Omental fat pad (tissue), 4 donors: ENCODE measurements around the gene MAGI2. TPM values are rescaled to one million over a fixed set of nuclear protein-coding genes. Genes with fewer than 3 reads are reported as not detected.
"Not testable (repeated sequence)": the region's sequence is repeated elsewhere in the genome, so short reads cannot be mapped to it uniquely, and the experiment has no call there.

Experiments used
- ATAC-seq: fragments of 150-250 bp; one replicate; pipeline ENCODE4 v1.9.1; 2016; ENCODE audit warnings: mild to moderate bottlenecking, moderate library complexity; ENCODE audit not compliant: low FRiP score
- DNase-seq: peaks from one replicate; pipeline ENCODE4 v3.0.0-alpha.2; 2019; ENCODE audit warnings: low spot score
- total RNA-seq, 4 donors: library from RNA; depleted of rRNA; stranded (reverse); fragments of >200 nt; gene quantifications; one replicate each; pipeline ENCODE4 v1.1.0, GENCODE V29; 2016
- TF ChIP-seq, protein P1 (sequence below), 3 donors: fragments of 450-650 bp; IDR thresholded peaks; one replicate each; pipeline ENCODE4 v1.5.1; 2016 to 2017; ENCODE audit warnings: antibody characterized with exemption in 3 of 3, mild to moderate bottlenecking in 3 of 3, moderate library complexity in 2 of 3

The MAGI2 gene
- total RNA-seq, 4 donors from 2014 or later: 9.3 to 20.6 (median 13.2) TPM

DNA sequence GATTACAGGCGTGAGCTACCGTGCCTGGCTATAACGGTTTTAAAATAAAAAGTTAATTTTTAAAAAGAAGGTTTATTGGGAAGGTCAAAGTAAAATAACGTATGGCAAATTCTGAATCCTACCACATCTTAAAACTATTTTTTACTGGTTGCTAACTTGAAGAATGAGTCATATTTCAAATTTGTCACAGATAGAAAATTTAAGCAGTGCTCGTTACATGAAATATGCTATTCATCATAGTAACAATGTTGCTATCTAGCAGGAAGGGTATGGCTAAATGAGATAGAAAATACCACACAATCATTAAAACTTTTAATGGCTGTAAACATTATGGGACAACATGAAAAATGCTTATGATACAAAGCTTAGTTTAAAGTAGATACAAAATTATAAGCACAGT, 1154.4 kb downstream of the MAGI2 start:
- TF ChIP-seq, protein P1, sequence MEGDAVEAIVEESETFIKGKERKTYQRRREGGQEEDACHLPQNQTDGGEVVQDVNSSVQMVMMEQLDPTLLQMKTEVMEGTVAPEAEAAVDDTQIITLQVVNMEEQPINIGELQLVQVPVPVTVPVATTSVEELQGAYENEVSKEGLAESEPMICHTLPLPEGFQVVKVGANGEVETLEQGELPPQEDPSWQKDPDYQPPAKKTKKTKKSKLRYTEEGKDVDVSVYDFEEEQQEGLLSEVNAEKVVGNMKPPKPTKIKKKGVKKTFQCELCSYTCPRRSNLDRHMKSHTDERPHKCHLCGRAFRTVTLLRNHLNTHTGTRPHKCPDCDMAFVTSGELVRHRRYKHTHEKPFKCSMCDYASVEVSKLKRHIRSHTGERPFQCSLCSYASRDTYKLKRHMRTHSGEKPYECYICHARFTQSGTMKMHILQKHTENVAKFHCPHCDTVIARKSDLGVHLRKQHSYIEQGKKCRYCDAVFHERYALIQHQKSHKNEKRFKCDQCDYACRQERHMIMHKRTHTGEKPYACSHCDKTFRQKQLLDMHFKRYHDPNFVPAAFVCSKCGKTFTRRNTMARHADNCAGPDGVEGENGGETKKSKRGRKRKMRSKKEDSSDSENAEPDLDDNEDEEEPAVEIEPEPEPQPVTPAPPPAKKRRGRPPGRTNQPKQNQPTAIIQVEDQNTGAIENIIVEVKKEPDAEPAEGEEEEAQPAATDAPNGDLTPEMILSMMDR (IDR thresholded peaks at IDR 0.05): no peak
- no peak for ATAC-seq
- no peak for DNase-seq

DNA sequence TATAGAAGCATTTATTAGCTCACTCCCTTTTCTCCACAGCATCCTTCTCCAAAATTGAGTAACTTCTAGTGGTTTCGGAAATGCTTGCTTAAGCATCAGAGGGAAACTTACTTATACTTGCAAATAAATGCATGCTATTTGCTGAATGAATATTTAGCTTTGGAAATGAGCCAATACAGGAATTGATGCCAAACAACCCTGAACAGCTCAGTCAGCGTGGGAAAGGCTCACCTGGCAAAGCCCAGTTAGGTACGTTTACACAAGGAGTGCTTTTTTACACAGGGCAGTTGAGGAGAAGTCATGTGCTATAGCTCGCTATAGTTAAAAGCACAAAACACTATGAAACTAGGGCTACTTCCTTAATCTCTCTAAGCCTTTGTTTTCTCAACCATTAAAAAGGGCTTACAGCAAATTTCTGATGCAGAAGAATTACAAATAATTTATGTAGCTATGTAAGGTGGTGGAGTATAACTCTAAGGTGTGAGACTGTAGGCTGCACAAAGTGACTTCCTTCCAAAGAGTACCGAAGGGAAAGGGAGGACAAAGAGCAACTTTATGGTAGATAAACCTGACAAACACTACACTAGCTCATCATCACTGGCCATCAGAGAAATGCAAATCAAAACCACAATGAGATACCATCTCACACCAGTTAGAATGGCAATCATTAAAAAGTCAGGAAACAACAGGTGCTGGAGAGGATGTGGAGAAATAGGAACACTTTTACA, 1156.7 kb downstream of the MAGI2 start:
- TF ChIP-seq, protein P1 (IDR thresholded peaks at IDR 0.05): no peak
- DNase-seq (no peak), ATAC-seq (no peak)

DNA sequence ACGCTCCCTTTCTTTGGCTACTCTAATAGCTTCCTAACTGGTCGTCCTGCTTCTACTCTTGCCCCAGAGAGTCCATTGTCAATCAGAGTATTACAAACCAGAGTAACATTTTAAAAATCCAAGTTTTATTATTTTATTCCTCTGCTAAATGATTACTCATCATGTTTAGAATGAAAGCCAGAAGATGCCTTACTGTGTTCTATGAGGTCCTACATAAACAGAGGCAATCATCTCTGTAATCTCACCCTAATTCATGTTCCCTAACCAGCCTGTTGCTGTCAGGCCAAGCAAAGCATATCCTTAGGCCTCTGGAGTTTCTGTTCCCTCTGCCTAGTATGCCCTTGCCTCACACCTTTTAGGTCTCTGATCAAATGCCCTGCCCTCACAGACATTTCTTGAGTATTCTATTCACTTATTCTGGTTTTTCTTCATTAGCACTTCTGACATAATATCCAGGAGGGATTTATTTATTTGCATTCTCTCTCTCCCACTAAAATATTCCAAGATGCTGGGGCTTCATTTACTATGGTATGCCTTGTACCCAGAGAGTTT, 1157.3 kb downstream of the MAGI2 start:
- no peak for ATAC-seq

DNA sequence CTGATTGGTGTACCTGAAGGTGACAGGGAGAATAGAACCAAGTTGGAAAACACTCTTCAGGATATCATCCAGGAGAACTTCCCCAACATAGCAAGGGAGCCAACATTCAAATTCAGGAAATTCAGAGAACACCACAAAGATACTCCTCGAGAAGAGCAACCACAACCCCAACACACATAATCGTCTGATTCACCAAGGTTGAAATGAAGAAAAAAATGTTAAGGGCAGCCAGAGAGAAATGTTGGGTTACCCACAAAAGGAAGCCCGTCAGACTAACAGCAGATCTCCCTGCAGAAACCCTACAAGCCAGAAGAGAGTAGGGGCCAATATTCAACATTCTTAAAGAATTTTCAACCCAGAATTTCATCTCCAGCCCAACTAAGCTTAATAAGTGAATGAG, 1164.0 kb downstream of the MAGI2 start:
- ATAC-seq, DNase-seq: not testable (repeated sequence)

More for the DNA sequence above, 1157.3 kb downstream of the MAGI2 start:
- DNase-seq: no peak
- TF ChIP-seq, protein P1 (IDR thresholded peaks at IDR 0.05): no peak

DNA sequence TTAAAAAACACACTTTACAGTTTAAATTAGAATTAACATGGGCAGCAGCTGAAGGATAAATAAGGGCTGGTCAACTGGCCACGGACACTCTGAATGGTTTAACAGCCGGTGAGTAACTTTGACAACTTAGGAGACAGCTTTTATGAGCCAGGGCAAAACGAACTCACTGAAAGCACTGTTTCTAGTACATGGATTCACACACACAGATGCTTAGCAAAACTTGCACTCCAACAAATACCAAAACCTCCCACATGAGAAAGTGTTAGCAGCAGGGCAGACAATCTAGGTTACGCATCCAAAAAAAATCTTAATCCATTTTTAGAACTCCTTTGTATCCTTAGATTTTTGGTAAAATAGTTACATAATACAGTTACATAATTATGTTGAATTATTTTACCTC, 1168.5 kb downstream of the MAGI2 start:
- ATAC-seq (no peak), DNase-seq (no peak)
- TF ChIP-seq, protein P1 (IDR thresholded peaks at IDR 0.05): no peak

DNA sequence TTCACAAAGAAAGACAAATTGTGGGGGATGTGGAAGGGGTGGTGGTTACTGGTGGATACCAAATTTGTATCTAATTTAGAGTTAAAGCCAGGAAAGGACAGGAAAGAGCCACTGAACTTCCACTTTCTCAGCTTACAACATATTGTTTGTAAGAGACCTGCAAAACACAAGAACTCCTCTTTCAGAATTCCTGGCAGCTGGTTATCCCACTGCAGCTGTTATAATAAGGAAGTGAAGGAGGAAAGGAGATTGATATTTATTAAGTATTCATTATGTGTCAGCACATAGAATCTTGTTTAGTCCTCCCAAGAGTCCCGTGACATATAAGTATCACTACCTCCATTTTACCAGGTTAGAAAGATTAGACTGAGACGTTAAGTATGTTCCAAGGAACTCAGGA, 1173.2 kb downstream of the MAGI2 start:
- TF ChIP-seq, protein P1 (IDR thresholded peaks at IDR 0.05): no peak
- ATAC-seq (no peak), DNase-seq (no peak)

DNA sequence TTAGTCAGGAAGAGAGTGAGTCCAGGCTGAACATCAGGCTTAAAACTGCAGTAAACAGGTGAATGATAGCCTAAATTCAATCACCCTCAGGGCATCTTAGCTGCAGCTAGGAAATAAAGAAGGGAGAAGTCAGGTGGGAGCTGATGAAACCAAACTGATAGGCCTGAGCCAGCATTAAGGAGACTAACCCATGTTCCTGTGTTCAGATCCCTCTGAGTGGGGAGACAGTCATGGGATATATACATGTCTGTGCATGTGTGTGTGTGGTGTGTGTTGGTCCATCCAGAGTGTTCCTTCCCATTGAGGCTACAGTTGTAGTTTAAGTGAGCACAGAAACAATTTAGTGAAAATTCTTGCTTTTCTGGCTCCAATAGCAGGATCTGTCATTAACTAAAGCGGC, 1174.0 kb downstream of the MAGI2 start:
- TF ChIP-seq, protein P1 (IDR thresholded peaks at IDR 0.05): no peak
- DNase-seq: no peak
- no peak for ATAC-seq
